Type B pancreatic cell (in vitro differentiated cells): ENCODE measurements around the gene NSD2. TPM values are rescaled to one million over a fixed set of nuclear protein-coding genes. Genes with fewer than 3 reads are reported as not detected.

ENCODE experiments used
- DNase-seq: peaks from one replicate; pipeline ENCODE4 v3.0.0; 2021; ENCODE audit warnings: mixed read lengths; ENCODE audit not compliant: unreplicated experiment; ENCODE audit errors: extremely low spot score
- H3K27ac Mint-ChIP-seq: 2 replicates; pipeline ENCODE4 v1.8.0; 2021; ENCODE audit warnings: mild to moderate bottlenecking, mixed read lengths
- H3K27me3 Mint-ChIP-seq: 2 replicates; pipeline ENCODE4 v1.8.0; 2021; ENCODE audit warnings: mixed read lengths
- H3K36me3 Mint-ChIP-seq: 2 replicates; pipeline ENCODE4 v1.8.0; 2021; ENCODE audit warnings: mixed read lengths
- H3K4me1 Mint-ChIP-seq: one replicate; pipeline ENCODE4 v1.8.0; 2021; ENCODE audit warnings: mixed read lengths; ENCODE audit not compliant: unreplicated experiment
- H3K4me3 Mint-ChIP-seq: 2 replicates; pipeline ENCODE4 v1.8.0; 2021; ENCODE audit warnings: mild to moderate bottlenecking, mixed read lengths
- H3K9me3 Mint-ChIP-seq: 2 replicates; pipeline ENCODE4 v1.8.0; 2021; ENCODE audit warnings: mixed read lengths
- CTCF ChIP-seq: fragments of 200-600 bp; sonication (generic); conservative IDR thresholded peaks from 2 replicates; pipeline ENCODE4 v1.5.0; 2021; ENCODE audit warnings: antibody characterized with exemption, mild to moderate bottlenecking
- total RNA-seq: library from RNA; stranded (reverse); gene quantifications from 2 replicates; pipeline ENCODE4 v1.2.1, GENCODE V29; 2021; ENCODE audit warnings: low replicate concordance

The NSD2 gene
- total RNA-seq, 1 donor from 2014 or later, result 156 TPM

GRCh38 chr4:1978226-1978625 lies 107.0 kb downstream of the NSD2 start:
- Mint-ChIP-seq H3K4me3 (no peak overlapping the region), H3K27ac (no peak overlapping the region), H3K9me3 (no peaks in the 10 kb centered on the region), H3K36me3 (peaks cover 10% of the 10 kb centered on the region), H3K4me1 (peaks cover 5% of the 10 kb centered on the region), H3K27me3 (no peaks in the 10 kb centered on the region)
- no peak for TF ChIP-seq CTCF
- DNase-seq, result peak; percentile 62

GRCh38 chr4:1978741-1979476 lies 107.7 kb downstream of the NSD2 start:
- Mint-ChIP-seq H3K4me1 (peaks cover 5% of the 10 kb centered on the region), H3K9me3 (no peaks in the 10 kb centered on the region), H3K4me3 (no peak overlapping the region), H3K27me3 (no peaks in the 10 kb centered on the region), H3K27ac (peak overlapping the region; percentile 70), H3K36me3 (peaks cover 10% of the 10 kb centered on the region)
- TF ChIP-seq CTCF, result no peak
- DNase-seq, result peak; percentile 67

- Mint-ChIP-seq H3K36me3 (peaks cover 10% of the 10 kb centered on the region), H3K27ac (peak overlapping the region; percentile 70), H3K9me3 (no peaks in the 10 kb centered on the region), H3K4me3 (no peak overlapping the region), H3K4me1 (peaks cover 5% of the 10 kb centered on the region), H3K27me3 (no peaks in the 10 kb centered on the region)
- TF ChIP-seq CTCF, result no peak
- peak; percentile 49 for DNase-seq
Observed at GRCh38 chr4:1979477-1980196, 108.4 kb downstream of the NSD2 start.

- Mint-ChIP-seq H3K9me3 (no peaks in the 10 kb centered on the region), H3K27ac (no peak overlapping the region), H3K36me3 (peaks cover 10% of the 10 kb centered on the region), H3K27me3 (no peaks in the 10 kb centered on the region), H3K4me3 (no peak overlapping the region), H3K4me1 (peaks cover 5% of the 10 kb centered on the region)
- TF ChIP-seq CTCF, result no peak
- peak; percentile 54 for DNase-seq
Observed at GRCh38 chr4:1980561-1981041, 109.4 kb downstream of the NSD2 start.

- Mint-ChIP-seq H3K9me3 (no peaks in the 10 kb centered on the region), H3K27ac (peak overlapping the region; percentile 36), H3K4me3 (no peak overlapping the region), H3K36me3 (peaks cover 10% of the 10 kb centered on the region), H3K27me3 (no peaks in the 10 kb centered on the region), H3K4me1 (peaks cover 5% of the 10 kb centered on the region)
- TF ChIP-seq CTCF, result no peak
- peak; percentile 64 for DNase-seq
Observed at GRCh38 chr4:1981251-1982058, 110.3 kb downstream of the NSD2 start.
